Activated naive CD4-positive, alpha-beta T cell treated with Interleukin-2 at 50 U/mL for 16 hours (primary cell): Measurements from ENCODE around the gene CFAP46.
"Not testable (repeated sequence)": the region's sequence is repeated elsewhere in the genome, so short reads cannot be mapped to it uniquely, and the experiment has no call there.

ENCODE experiments used
- DNase-seq: peaks from one replicate; pipeline ENCODE4 v3.0.0-alpha.2; 2020

Gene CFAP46

DNA sequence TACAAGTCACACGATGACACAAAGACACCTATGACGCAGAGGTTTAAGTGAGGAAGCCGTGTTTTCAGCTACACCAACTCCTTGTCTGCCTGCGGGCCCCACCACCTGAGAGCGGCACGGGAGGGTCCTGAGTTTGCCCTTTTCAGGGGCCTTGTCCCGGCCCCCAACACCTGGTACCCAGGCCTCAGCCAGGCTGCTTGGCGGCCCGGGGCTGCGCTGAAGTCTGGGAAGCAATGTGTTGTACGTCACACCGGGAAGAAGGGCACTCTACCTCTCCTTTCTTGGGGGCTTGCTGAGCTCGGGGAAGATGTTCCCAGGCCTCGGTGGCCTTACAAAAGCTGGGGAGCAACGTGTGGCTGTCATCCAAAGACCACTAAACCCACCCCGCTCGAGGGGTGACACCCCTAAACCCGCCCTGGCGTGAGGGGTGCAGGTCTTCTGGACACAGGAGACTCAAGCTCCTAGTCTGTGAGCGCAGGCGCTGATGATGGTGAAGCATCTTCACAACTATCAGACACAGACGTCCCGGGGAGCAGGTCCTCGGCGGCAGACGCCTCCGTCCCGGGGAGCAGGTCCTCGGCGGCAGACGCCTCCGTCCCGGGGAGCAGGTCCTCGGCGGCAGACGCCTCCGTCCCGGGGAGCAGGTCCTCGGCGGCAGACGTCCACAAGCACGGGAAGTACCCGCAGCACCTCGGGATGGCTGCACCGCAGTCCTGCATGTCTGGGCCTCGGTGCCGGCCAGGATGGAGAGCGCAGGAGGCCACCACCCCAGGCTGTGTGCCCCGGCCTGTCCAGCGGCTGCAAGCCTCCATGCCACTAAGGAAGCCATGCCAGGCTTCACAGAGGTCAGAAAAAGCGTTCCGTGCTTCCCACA is 15.4 kb downstream of the CFAP46 start:
- no peak for DNase-seq

DNA sequence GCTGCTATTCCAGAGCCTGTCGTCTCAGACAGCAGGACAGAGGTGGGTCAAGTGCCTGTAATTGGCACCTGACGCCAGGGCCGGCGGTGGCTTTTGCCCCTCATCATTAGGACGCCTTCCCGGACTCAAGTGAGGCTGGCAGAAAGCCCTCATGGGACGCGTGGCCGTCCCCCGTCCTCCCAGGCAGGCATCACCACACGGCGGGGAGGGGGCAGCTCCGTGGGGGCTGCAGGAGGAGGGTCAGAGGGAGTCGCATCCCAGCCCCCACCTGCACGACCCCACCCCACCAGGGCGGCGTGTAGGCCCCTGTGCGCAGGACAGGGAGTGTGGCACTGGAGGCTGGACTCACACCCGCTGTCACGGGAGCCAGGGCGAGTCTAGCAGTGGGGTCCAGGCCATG is 16.3 kb downstream of the CFAP46 start:
- DNase-seq = no peak

DNA sequence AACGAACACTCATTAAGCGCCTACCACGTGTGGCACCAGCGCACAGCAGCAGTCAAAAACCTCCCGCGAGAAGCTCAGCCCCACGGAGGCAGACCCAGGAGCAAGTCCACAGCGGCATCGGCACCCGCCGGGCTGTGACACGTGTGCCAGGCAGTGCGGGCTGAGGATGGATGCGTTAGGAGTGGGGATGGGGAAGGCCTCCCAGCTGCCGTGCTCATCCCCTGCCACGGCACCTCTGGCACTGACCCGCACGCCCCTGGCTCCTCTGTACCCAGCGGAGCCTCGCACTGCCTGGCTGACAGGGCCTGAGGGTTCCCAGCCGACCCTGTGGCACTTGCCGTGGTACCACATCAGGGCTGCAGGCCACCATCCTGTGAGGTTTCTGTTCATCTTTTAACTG is 16.8 kb downstream of the CFAP46 start:
- no peak for DNase-seq

DNA sequence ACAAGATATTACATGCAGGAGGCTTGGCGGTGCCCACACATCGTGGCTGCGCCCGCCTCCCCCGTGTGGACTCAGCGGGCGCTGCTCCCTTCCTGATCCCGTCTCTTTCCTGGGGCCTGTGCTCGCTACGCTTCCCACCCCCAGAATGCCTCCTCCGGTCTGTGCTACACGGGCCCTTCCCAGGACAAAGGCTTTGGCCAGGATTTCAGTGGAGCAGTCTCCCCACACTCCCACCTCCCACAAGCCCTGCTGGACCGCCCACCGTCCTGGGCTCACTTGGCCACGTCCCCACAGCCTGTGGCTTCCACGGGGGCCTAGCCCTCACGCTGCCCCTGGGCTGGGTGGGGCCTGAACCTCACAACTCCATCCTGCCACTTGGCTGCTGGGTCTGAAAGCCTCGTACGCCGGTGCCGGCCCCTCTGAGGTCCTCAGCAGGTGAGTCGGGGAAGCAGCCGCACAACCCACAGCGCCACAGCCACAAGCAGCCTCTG is 17.3 kb downstream of the CFAP46 start:
- no peak for DNase-seq

DNA sequence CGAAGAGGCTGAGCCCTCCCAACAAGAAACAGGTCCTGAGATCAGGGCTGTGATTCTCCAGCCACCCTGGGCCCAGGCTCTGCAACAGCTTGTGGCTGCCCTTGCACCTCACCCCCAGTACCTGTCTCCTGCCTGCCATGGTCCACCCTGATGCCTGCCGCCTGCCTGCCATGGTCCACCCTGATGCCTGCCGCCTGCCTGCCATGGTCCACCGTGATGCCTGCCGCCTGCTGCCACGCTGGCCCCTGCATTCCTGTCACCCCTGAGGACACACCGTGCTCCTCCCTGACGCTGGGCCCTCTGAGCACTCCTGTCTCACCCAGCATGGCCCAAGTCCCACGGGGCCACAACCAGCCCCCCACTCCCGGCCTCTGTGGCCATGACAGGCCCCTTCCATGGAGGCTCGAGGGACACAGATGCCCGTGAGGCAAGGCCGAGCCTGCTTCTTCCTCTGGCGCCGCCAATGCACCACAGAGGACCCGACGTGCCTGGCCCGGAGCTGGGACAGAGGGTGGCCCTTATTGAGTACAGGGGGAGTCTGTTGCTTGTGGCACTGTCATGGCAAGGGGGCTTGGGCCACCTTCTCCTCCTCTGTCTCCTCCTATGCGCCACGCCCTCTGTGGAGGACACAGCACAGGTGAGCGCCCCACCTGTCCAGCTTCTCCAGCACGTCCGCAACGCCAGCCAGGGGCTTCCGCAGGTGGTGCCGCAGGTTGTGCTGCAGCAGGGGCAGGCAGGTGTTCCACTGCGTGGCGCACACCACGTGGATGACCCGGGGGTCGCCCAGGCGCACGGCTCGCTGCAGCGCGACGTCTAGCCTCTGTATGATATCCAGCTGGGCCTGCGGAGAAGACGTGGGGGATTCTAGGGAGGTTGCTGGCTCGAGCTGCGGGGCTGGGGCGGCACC is 18.1 kb downstream of the CFAP46 start:
- no peak for DNase-seq

DNA sequence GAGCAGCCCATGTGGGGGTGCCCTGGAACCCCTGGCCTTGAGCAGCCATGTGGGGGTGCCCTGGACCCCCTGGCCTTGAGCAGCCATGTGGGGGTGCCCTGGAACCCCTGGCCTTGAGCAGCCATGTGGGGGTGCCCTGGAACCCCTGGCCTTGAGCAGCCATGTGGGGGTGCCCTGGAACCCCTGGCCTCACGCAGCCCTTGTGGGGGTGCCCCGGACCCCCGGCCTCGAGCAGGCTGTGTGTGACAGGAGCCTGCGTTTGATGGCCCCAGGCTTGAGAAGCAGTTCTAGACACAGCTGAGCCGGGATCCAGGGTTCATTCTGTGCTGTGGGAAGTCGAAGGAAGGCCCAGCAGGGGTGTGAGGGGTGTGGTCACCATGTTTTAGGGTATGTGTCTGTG is 19.0 kb downstream of the CFAP46 start:
- DNase-seq = not testable (repeated sequence)

DNA sequence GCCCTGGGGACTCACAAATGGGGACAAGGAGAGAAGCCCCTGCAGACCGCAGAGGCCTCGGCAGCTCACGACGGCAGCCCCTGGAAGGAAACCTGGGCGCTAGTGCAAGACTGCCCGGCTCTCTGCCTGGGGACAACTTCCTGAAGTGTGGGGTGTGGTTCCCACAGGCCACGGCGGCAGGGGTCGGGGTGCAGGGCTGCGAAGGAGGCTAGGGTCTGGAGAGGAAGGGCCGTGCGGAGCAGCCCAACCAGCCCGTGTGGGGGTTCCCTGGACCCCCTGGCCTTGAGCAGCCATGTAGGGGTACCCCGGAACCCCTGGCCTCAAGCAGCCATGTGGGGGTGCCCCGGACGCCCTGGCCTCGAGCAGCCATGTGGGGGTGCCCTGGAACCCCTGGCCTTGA is 19.5 kb downstream of the CFAP46 start:
- DNase-seq = no peak

DNA sequence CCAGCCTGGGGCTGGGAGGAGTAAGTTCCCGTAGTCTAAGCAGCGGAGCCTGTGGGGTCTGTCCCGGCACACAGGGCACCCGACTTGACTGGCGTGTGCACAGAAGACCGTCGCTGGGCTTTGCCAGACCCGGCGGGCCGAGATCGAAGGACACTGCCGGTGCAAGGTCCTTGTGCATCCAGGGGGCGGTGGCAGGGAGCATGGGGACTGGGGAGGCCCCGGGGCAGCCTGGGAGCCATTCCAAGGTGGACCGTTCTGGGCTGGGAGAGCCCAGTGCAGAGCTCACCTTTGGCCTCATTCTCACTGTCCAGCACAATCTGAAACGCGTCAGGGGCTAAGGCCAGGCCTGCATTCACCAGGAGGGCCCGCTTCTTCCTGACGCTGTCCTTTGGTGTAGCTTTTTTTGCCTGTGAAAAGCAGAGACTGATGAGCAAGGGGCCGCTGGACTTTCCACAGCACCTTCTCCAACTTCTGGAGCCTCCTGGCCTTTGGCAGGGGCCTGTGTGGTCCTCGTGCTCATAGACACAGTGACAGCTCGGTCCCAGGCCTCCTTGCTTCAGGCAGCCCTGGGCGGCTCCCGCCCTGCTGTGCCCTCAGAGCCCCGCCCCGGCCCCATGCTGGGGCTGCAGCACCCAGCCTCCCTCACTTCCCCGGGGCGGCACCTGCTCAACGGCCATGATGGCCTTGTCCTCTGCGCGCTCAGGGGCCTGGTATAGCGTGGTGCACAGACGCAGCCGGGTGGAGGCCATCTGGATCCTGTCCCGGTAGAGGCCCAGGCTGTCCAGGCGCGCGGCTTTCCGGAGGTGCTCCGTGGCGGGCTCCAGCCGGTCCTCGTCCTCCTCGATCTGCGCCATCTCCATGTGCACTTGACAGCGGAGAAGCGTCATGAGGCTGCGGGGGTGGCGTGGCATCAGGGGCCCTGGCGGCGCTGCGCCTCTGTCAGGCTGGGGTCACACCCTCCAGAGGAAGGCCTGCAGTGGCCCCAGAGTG is 20.3 kb downstream of the CFAP46 start:
- no peak for DNase-seq

DNA sequence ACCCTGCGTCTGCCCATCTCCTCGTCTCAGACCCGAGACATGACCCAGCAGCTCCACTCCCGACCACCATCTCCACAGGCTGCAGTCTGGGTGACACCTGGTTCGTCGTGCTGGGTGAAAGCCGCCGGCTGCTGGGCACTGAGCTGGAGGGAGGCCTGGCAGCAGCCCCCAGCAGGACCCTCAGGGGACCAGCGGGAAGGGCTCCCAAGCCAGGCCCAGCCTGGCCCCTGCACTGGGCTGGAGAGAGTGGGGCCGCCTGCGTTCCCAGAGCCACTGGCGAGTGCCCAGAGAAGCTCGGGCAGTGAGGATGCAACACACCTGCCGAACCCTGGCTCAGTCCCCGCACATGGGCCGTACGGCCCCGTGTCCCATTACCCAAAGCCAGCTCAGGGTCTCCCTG is 21.3 kb downstream of the CFAP46 start:
- DNase-seq = no peak

DNA sequence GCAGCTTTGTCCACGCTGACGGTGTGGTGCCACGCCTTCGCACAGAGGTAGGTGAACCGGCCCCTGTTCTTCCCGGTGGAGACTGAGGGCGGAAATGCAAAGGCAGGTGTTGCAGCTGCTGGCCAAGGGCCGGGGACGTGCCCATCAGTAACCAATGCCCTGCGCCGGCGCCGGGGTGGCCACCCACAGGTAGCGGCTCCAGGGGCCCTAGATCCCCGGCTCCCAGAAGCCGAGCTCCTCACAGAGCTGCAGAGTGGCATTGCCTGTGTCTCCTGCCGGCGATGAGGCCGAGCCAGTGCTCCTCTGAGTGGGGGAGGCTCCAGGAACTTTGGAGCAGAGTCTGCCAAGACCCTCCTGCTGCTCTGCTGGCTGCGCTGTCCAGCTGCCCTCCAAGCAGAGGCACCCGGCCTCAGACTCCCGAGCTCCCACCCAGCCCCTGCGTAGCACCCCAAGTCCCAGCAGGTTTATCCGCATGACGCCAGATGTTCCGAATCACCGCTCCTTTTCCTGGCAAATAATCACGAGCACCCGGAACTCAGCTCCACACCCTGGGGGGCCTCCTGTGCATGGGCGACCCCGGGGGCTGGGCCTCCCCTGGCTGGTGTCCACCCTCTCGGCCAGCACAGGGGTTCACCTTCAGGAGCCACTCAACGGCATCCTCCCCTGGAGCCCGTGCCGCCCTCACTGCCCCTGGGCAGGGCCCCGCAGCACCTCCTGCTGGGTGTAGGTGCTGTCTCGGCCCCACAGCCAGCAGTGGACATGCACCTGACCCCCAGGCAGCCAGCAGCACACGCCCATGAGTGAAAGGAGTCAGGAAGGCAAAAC is 22.1 kb downstream of the CFAP46 start:
- no peak for DNase-seq

DNA sequence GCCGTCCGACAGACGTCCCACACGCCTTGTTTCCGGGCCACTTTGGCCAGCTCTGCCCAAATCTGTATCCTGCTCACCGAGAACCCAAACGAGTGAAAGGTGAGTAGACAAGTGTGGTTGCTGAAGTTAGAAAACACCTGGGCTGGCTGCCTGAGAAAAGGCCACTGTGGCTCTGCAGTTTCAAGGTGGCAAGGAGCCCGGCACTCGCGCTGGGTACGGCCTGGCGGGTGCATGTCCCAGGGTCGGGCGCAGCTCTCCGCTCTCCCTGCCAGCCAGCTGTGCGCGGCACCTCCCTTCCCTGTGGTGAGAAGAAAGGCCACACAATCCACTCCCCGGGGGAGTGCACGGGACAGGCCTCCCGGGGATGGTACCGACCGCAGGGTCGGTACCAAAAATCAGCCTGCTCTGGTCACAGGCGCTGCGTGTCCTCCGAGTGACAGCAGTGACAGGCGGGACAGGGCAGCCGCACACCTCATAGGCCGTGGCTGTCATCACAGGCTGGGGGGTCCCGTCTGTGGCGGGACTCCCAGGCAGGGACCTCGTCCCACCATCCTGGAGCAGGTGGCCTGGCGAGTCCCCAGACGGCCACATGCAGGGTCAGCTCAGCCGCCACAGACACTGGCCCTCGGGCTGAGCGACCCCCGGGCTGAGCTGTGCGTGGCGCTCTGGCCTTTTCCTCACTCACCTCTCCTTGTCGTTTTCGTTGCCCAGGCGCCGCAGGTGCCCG is 22.8 kb downstream of the CFAP46 start:
- no peak for DNase-seq

DNA sequence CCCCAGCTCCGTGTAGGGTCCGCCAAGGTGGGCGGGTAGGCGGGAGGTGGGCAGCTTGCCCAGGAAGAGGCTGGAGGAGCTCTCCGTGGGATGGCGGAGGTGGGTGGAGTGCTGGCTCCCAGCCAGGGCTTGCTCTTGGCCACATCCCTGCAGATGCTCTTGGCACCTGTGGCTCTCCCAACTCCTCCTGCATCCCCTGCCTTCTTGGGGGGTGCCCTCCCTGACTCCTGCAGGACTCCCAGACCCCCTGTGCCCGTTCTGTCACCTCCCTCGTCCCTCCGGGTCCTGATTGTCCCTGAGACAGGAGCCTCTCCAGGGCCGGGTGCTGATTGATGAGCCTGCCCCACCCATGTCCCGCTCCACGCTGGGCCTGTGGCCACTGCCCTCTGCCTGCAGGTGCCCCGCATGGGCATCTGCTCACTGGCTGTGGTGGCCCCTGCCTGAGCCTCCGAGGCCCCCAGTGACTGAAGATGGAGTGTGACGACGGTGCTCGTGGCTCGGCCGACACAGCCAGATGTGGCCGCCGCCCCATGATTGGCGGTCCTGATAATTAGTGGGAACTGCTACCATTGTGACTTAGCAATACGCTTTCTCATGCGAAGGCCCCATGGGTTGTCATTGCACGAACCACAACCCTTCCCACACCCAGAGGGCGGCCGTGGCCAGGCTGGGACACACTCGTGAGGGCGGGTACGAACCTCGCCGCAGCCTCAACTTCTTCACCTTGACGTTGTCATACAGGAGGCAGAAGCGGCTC is 23.6 kb downstream of the CFAP46 start:
- DNase-seq = no peak

DNA sequence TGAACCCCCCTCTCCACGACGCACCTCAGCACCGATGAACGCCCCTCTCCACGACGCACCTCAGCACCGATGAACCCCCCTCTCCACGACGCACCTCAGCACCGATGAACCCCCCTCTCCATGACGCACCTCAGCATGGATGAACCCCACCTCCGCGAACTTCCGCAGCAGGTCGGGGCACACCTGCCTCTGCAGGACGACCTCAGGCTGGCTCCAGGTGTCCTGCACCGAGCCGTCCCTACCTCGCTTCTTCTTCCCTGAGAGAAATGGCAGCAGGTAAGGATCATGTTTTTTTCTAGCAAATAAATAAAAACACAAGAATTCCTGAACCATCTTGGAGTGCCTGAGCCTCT is 24.1 kb downstream of the CFAP46 start:
- DNase-seq = no peak

DNA sequence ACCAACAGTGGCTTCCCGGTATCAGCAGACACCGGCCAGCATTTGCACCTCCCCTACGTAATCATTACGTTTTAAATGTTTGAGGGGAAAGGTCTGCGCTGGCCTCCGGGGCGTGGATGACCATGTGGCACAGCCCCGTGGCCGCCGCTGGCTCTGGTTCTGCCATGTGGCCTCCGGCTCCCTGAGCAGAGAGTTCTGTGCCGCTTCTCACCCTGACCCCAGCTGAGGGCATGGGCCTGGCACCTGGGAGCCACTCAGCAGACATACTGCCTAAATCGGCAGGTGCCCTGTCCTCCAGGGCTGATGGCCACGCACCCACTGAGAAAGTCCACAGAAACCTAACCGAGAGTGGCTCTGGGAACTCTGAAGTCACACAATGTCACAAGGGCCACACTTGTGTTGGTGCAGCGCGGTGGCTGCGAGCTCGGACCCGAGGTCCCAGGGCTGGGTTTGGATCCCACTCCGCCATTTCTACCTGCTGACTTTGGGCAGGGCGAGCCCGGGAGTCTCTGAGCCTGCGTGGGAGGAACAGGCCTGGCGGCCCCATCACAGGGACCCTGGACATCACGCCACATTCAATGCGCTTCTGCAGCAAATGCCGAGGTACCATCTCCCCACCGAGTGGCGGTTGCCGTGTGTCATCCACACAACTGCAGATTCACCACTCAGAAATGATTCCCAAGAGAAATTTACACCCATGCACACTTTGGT is 25.3 kb downstream of the CFAP46 start:
- no peak for DNase-seq

DNA sequence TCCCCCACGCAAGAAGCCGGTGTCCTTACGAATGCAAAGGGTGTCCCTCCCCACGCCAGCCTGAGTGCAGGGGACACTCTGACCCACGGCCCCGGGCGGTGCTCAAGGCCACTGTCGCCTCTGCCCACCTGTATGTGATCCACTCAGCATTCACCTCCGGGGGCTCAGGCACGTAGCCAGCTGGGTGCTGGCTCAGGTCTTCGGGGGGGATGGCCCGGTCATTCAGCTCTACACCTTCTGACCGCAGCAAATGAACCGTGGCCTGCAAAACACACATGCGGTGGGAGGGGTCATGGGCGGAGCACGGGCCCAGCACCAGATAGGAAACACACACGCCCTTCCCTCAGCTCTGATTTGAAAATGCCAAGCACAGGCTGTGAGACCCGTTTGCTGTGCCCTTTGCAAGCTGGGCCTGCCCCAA is 25.9 kb downstream of the CFAP46 start:
- no peak for DNase-seq

DNA sequence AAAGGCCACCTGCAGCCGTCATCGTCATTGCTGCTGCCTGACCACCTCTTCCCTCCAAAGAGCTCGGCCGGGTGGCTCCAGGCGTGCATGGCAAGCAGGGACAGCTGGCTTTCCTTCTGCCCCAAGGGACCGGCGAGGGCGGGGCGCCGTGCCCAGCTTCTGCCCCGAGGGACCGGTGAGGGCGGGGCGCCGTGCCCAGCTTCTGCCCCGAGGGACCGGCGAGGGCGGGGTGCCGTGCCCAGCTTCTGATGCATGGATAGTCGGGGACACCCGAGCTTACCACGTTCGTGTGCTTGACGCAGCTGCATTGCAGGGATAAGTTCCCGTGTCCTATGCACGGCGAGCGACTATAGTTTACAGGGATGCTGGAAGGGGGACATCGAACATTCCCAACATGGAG is 27.0 kb downstream of the CFAP46 start:
- no peak for DNase-seq

DNA sequence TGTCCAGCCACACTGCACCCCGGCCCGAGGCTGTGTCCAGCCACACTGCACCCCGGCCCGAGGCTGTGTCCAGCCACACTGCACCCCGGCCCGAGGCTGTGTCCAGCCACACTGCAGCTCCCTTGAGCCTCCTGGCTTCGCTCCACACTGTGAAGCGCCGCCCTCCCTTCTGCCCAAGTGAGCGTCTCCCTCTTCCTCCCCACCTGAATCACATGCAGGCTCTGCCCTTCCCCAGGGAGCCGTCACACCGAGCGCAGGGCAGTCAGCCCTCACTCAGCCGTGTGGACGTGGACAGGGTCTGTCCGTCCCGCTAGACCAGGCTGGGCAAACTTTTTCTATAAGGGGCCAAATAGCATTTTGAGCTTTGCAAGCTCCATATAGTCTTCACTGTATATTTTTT is 27.6 kb downstream of the CFAP46 start:
- no peak for DNase-seq

DNA sequence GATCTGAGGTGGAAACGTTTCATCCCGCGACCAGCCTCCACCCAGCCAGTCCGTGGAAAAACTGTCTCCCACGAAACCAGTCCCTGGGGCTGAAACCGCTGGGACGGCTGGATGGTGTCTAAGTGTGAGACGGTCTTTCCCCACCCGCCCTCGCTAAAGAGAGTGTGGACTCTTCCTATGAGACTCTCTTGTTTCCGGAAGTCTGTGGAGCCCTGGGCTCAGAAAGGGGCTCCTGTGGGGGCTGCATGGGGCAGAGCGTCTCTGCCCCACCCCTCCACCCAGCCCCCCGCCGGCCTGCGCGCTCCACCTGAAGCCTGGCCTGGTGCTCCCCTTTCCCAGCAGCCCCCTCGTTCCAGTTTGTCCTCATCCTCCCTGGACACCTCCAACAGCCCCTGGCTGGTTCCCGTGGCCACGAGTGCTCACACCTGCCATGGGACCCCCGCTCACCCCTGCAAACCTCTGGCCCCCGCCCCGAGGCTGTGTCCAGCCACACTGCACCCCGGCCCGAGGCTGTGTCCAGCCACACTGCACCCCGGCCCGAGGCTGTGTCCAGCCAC is 28.7 kb downstream of the CFAP46 start:
- no peak for DNase-seq
